CD1c-positive myeloid dendritic cell (primary cell): ENCODE data around the gene MASP2.

Experiments used
- DNase-seq: peaks from one replicate; pipeline ENCODE4 v3.0.0-alpha.2; 2016; ENCODE audit errors: extremely low spot score

Gene MASP2

GRCh38 chr1:10989095-10989494, 57.9 kb downstream of the MASP2 start:
- DNase-seq = no peak

GRCh38 chr1:10987840-10988417, 59.1 kb downstream of the MASP2 start:
- DNase-seq = no peak

GRCh38 chr1:10986525-10986890, 60.5 kb downstream of the MASP2 start:
- DNase-seq = no peak

GRCh38 chr1:10980841-10981727, 66.0 kb downstream of the MASP2 start:
- peak; percentile 30 for DNase-seq

GRCh38 chr1:10980094-10980577, 66.9 kb downstream of the MASP2 start:
- peak; percentile 24 for DNase-seq

- peak; percentile 18 for DNase-seq
Observed at GRCh38 chr1:10979483-10979920, 67.5 kb downstream of the MASP2 start.

GRCh38 chr1:10978719-10979118, 68.3 kb downstream of the MASP2 start:
- DNase-seq = no peak
